HG03025 (cell line): Measurements from ENCODE around the gene TXNRD2.
"Not testable (repeated sequence)": the region's sequence is repeated elsewhere in the genome, so short reads cannot be mapped to it uniquely, and the experiment has no call there.

Experiments used
- ATAC-seq: cut with Tn5 transposase; IDR thresholded peaks from one replicate; pipeline ENCODE4 v1.9.1; 2021; ENCODE audit warnings: mild to moderate bottlenecking, moderate library complexity; ENCODE audit not compliant: unreplicated experiment, low FRiP score

Gene TXNRD2

DNA sequence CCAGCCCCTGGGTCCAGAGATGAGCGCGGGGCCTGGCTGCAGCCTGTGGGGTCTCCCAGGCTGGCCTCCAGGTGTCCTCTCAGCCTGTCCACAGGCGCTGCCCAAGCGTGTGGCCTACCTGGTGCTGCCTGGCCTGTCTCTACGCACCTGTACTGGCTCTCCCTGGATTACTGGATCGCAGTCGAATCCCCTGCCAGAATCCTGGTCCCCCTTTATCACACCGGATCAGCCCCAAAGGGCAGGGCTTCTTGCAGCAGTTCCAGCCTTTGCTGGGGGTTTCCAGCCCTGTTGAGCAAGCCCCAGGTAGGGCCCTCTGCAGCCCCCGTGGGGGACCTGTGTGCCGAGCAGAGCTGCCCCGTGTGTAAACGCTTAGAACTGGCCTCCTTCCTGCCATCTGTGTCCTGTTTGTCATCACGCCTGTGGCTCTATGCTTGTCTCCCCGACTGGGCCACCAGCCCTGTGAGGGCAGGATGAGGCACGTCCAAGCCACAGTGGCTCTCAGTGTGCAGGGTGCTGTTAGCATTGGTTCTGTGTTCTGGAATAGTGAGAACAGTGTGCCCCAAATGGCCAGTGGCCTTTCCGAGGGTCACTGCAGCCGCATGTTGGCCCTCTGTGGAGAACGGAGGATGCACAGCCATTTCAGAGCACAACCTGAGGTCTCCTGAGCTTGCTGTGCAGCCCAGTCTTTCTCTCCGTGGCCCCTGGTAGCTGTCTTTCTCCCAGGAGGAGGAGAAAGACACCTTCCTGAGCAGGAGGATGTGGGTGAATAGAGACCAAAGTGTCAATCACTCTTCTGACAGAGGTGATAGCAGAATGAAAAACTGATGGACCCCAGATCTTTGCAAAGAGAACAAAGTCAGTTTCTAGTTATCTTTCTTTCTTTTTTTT, 13.9 kb upstream of the TXNRD2 start:
- ATAC-seq: no peak

DNA sequence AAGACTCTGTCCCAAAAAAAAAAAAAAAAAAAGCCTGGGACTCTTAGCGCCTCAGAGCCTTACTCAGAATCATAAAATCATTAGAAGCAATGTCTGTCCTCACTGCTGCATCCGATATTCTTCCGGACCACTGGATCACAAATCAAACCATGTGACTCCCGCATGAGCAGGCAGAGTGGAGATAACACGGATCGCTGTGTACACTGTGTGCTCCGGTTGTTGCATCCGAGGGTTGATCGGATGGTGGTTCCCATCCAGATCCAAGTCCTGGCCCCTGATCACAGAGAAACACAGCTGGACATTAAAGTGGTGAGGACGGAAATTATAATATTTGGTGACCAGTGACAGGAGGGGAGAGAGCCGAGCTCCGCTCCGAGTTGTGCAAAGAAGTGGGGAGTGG, 9.7 kb upstream of the TXNRD2 start:
- ATAC-seq: no peak

DNA sequence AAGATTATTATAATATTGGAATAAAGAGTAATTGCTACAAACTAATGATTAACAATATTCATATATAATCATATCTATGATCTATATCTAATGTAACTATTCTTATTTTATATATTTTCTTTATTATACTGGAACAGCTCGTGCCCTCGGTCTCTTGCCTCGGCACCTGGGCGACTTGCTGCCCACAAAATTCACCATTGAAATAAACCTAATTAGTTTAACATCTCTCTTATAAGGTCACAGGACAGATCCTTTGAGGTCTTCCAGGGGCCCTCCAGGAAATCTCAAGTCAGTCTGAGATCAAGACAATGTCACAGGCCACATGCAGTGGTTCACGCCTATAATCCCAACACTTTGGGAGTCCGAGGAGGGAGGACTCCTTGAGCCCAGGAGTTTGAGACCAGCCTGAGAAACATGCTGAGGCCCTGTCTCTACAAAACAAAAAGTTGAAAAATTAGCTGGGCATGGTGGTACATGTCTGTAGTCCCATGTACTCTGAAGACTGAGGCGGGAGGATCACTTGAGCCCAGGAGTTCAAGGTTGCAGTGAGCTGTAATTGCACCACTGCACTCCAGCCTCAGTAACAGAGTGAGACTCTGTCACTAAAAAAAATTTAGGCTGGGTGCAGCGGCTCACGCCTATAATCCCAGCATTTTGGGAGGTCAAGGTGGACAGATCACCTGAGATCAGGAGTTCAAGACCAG, 6.6 kb upstream of the TXNRD2 start:
- ATAC-seq: no peak

DNA sequence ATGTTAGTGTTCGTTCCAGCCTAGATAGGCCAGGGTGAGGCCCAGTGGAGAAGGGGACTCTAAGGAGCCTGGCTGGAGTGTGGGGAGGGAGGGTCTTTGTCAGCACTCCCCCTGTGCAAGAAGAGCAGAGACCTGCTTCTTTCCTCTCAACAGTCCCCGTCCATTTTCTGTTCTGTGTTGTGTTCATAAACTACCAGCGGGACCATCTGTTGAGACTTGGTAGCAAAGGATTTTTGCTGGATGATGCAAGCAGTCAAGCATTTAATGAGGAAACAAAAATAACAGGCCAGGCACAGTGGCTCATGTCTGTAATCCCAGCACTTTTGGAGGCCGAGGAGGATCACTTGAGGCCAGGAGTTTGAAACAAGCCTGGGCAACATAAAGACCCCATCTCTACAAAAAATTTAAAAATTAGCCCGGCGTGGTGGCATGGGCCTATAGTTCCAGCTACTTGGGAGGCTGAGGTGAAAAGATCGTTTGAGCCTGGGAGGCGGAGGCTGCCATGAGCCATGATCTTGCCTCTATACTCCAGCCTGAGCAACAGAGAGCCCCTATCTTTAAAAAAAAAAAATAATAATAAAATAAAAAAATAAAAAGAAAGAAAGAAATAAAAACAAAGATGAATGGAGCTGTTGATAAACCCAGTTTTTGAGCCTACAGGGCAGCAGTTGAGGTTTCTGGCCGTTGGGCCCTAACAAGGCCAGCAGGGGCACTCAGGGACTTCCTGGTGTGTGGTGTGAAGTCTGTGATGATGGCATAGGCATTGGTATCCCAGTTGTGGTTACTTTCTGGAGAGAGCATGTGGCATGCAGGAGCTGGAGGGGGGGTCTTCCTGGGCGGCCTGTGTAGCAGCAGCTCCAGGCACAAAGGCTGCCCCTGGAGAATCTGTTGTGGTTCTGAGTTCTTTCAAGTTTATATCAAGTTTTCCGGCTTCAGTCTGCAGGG, 1.7 kb upstream of the TXNRD2 start:
- ATAC-seq: no peak

DNA sequence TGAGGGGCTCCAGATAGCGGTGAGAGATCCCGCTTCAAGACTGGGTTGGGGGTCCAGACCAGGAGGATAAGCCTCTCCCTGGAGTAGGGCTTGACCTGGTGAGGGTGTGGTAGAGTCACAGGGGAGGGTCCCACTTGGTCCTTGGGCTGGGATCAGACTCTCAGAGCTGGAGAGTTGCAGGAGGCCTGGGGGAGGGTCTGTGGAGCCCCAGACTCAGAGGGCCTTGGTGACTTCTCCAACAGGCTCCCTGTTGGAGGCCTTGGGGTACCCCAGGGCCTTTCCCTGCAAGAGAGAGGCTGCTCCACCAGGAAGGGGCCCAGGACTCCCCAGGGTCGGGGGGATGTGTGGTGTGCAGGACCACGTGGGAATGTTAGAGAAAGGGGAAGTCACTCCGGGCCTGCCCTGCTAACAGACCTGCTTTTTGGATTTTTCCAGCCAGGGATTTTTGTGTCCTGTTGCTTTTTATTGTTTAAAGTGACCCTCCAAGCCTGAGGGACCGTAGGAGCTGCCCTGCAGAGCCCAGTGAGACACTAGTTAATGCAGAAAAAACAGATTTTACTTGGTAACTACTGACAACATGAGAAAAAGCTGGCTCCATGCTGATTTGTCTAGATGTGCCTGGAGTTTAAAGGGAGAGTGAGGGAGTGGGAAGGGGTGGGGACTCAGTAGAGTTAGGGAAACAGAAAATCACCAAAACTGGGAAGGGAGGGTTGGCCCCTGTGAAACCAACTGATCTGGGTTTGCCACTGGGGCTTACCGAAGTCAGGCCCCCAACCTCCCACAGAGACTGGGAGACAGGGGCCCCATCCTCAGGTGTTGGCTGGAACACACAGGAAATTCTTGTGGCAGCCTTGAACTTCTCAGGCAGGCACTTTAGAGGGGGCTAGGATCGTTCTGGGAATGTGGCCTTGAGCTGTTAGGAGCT, 801 bp upstream of the TXNRD2 start:
- ATAC-seq: no peak

DNA sequence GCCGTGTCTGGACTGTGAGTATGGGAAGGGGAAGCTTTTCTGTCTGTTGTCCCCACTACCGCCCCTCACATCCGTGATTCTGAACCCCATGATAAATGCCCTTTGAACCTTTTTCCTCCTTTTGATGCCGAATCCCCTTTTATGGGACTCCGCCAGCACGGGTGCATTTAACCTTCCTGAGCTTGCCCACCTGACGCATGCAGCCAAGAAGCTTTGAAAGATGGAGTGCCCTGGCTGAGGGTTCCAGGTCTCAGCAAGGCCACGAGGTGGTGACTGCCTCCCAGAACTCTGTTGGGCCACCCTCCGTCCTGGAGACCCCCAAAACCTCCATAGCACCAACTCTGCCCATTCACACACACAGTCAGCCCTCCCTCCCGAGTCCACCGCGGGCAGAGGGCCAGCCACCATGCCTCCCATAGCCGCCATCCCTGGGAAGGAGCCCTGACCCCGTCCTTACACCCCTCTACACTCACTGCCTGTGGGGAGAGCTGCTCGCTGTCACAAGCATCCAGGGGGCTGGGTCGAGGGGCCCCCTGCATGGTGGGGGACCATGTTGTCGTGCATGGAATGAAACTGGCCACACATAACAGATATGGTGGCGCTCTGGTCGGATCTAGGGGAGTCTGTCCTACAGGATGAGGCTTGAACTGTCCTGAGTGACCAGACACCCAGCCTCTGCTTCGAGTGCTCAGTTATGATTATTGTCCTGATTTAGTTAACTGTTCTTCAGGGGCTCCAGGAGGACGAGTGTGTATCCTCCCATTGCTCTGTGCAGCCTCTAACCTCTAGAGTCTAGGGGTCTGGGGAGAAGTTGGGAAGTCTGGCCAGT, 868 bp downstream of the TXNRD2 start:
- no peak for ATAC-seq

DNA sequence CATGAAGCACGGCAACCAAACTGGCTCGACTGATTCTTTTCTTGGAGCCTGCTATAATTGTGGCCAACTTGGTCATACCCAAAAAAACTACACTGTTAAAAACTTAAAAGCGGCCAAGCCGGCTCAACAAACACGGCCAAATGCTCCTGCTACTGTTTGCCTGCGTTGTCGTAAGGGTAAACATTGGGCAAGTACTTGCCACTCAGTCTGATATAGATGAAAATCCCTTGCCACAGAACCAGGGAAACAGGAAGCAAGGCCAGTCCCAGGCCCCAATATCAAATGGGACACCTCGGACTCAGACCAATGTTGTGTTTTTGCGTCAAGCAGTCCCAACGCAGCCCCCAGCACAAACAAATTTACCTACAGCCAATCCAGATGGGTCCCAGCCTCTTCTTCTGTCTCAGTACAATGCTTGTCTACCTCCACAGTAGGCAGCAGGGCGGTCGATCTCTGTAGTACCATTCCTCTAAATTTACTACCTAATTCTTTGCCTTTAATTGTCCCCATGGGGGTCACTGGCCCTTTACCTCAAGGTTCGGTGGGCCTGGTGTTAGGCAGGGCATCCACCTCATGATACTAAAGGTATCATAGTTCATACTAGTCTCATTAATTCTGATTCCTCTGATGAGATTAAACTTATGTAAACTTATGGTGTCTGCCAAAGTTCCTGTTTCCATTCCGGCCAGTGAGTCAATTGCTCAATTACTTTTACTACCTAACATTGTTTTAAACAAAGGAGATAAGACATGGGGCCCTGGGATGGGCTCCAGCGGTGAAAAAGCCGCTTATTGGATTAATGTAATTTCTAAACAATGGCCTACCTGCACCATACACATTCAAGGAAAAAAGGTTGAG, 3.8 kb downstream of the TXNRD2 start:
- no peak for ATAC-seq

DNA sequence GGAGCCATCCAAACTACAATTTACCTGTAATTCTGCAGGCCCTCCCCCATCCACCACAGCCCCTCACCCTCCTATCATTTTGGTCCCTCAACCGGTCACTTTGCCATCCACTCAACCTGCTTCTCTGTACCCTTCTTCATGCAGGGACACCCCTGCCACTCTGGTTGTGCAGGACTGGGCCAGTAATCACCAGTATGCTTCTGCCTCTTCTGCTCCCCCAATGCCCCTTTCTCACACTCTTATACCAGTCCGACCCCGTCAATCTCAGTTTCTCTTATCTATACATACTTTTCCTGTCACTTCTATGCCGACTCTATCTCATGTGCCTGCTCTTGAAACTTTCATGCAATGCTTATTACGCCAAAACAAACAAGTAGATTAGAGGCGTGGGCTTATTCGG, 5.1 kb downstream of the TXNRD2 start:
- no peak for ATAC-seq

DNA sequence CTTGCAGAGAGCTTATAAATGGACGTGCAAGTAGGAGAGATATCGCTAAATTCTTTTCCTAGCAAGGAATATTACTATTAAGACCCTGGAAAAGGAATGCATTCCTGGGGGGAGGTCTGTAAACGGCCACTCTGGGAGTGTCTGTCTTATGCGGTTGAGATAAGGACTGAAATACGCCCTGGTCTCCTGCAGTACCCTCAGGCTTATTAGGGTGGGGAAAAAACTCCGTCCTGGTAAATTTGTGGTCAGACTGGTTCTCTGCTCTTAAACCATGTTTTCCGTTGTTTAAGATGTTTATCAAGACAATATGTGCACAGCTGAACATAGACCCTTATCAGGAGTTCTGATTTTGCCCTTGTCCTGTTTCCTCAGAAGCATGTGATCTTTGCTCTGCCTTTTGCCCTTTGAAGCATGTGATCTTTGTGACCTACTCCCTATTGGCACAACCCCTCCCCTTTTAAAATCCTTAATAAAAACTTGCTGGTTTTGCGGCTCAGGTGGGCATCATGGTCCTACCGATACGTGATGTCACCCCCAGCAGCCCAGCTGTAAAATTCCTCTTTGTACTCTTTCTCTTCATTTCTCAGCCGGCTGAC, 6.4 kb downstream of the TXNRD2 start:
- ATAC-seq: not testable (repeated sequence)

DNA sequence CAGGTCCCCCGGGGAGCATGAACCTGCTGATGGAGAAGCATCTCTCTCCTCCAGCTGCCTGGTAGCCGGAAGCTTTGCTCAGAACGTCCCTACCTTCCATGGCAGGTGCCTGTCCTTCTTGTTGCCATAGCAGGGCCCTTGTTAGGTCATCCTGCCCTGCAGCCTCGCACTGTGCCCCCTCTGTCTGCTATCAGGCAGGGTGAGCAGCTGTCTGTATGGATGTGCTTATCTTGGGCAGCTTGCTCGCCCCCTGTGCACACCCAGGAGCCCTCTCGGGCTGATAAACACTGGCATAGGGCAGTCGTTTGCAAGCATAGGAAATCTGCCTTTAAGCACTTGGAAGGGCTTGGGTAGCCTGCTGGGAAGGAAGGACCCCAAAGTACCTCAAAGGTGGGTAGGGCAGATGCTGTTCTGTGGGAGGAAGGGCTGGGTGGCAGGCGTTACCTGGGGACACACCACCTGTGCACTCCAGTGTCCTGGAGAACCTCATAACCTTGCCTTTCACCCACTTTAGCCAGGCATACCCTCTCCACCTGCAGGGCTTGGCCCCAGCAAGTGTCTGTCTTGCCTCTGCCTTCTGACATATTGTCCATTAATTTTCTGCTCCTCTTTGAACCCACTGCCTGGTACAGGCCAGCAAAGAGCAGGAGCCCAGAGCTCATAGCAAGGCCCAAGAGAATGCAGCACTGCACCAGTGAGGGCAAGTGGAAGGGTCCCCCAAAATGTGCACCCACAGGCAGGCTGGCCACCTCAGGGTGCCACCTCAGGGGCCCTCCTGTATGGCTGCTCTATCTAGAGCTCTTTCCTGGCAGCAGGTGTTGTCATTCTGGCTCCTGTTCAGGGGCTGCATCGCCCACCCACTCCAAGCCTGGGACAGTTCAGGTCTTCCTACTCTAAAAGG, 8.0 kb downstream of the TXNRD2 start:
- ATAC-seq: no peak

DNA sequence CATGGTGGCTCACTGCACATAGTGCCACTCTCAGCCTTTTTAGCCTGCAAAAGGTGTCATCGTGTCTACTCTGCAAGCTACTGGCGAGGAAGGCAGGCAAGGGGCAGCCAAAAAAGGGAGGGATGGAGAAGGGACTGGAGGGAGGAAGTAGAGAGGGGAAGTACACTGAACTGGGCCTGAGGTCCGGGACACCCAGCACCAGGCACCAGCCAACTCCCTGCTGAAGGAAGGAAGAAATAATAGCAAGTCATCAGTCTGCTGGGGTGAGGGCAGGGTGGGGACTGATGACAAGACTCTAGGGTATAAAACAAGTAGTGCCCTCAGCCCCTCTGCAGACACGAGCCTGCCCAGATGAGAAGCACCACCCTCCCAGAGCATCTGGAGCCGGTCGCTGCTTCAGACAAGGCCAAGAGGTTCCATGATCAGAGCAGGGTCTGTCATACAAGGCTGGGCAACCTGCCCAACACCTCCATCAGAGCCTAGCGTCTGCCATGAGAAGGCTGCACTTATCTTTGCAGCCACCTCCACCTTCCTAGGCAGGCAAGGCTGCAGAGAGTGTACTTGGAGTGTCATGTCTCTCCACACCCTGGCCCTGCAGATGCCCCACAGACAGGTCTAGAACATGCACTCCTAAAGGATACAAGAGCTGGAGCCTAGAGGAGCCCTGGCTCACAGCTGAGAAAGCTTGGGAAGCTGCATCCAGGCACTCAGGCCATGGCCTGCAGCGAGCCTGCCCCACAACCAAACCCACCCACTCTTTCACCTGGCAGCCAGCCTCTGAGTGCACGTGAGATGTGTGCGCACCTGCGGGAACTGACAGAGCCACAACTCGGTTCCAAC, 9.0 kb downstream of the TXNRD2 start:
- ATAC-seq: no peak

DNA sequence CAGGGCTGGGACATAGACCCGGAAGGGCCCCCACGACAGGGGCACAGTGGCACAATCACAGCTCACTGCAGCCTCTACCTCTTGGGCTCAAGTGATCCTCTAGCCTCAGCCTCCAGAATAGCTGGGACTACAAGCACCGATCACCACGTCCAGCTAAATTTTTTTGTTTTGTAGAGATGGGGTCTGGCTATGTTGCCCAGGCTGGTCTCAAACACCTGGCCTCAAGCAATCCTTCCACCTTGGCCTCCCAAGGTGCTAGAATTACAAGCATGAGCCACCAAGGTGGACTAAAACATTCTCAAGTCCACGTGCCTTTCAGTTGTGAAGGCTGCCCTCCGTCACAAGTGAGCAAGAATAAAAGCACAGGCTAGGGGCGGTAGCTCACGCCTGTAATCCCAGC, 10.1 kb downstream of the TXNRD2 start:
- no peak for ATAC-seq

DNA sequence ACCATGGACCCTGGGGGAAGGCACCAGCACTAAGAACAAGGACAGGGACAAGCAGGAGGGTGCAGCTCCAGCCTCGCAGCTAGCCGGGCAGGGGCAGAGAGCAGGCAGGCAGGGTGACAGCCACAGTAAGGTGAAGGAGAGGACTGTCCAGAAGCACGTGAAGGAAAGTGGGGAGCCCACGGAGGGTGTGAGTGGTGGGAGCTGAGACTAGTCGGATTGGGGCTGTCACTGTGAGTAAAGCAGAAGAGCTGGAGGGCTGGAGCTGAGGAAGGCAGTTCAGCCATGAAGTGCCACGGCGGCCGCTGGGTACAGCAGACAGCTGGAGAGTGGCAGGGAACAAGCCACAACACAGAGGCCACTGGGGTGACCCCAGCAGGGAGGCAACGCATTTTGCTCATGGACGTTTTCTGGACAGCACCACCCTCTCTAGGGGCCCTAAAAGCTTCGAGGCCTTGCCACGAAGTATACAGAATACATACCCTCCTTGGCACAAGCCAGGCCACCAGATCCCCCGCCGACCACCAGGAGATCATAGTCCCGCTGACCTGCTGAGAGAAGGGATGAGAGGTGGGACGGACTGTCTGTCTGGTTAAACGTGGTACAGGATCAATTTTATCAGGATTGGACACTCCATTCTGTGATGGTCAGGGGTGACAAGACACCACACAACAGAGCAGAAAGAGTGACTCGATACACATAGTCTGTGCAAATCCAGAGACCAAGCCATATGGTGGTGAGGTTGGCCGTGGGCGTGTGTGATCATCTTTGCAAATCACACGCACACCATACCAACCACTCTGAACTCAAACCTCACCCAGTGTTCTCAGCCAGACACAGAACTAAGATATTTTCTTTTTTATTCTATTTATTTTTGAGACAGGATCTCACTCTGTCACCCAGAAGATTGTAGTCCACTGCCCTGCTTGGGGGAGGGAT, 10.8 kb downstream of the TXNRD2 start:
- ATAC-seq: no peak
